ENCODE results near the gene CYP2B6.

DNA sequence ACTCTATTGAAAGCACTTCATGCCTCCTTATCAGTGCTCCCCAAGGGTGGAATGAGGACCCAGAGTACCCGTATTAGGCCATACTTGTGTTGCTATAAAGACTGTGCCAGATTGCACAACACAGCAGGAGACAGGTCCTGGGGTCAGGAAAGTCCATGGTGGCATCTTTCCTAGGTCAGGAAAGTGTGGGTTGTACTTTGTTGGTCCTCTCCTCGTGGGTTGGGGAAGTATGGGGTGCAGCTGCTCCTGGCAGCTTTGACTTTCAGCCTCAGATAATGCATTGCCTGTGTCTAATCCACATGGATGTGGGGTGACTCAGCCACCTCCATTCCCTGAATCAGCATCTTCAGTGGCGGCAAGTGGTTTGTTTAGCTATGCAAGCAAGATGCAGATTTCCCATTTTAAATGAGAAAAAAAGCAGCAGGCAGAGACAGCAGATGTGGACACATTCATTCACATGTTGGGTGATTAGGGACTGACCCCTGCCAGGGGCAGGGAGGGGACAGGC lies 8.4 kb upstream of the CYP2B6 start:
- TF ChIP-seq, protein P1, sequence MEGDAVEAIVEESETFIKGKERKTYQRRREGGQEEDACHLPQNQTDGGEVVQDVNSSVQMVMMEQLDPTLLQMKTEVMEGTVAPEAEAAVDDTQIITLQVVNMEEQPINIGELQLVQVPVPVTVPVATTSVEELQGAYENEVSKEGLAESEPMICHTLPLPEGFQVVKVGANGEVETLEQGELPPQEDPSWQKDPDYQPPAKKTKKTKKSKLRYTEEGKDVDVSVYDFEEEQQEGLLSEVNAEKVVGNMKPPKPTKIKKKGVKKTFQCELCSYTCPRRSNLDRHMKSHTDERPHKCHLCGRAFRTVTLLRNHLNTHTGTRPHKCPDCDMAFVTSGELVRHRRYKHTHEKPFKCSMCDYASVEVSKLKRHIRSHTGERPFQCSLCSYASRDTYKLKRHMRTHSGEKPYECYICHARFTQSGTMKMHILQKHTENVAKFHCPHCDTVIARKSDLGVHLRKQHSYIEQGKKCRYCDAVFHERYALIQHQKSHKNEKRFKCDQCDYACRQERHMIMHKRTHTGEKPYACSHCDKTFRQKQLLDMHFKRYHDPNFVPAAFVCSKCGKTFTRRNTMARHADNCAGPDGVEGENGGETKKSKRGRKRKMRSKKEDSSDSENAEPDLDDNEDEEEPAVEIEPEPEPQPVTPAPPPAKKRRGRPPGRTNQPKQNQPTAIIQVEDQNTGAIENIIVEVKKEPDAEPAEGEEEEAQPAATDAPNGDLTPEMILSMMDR (conservative IDR thresholded peaks at IDR 0.05 in 1 of 2, IDR thresholded peaks at IDR 0.05 in 1 of 2; ENCODE audit: low read depth in 1 of 2, low read length in 2 of 2) = no peak
- TF ChIP-seq EZH2 (IDR thresholded peaks at IDR 0.05; ENCODE audit: low read length, missing control alignments) = no peak

Data from fibroblast of lung (primary cell).